Caco-2 (cell line): ENCODE results near the gene SLC43A1. TPM values are rescaled to one million over a fixed set of nuclear protein-coding genes. Genes with fewer than 3 reads are reported as not detected.
A peak's percentile ranks its signal among the peaks of the same experiment; 100 is the strongest.

Source experiments
- BruUV-seq: library from RNA; stranded (reverse); fragments of 400-500 nt; replicated peaks from 2 replicates; lab custom pipeline; 2021; lab: Mats Ljungman, UMichigan
- CTCF ChIA-PET: fragments of 300-600 bp; sonication (Branson Sonifier 250); formaldehyde crosslinking; loops from one replicate; lab custom pipeline; 2022; ENCODE audit warnings: antibody characterized with exemption; lab: Charles Lee
- POLR2A ChIA-PET: fragments of 300-600 bp; sonication (Branson Sonifier 250); formaldehyde crosslinking; loops from one replicate; lab custom pipeline; 2022; ENCODE audit warnings: antibody characterized with exemption; lab: Charles Lee
- DNase-seq, 2 experiments: peaks; one replicate each; pipeline versions ENCODE4 v3.0.0 to v3.0.0-alpha.2; 2020 to 2022
- H3K27me3 ChIP-seq: replicated peaks from 2 replicates; pipeline ENCODE4 v1.6.0; 2011; ENCODE audit warnings: low read length; ENCODE audit not compliant: control insufficient read depth, insufficient read depth
- H3K36me3 ChIP-seq: 2 replicates; pipeline ENCODE4 v1.5.1; 2011; ENCODE audit warnings: low read length; ENCODE audit not compliant: control insufficient read depth, insufficient read depth
- H3K4me1 ChIP-seq: fragments of 250-450 bp; sonication (Bioruptor Pico); 2 replicates; pipeline ENCODE4 v1.5.1; 2020; ENCODE audit warnings: mild to moderate bottlenecking
- H3K4me3 ChIP-seq: 2 replicates; pipeline ENCODE4 v1.5.1; 2011; ENCODE audit warnings: low read depth, mild to moderate bottlenecking, control low read depth, low read length
- H3K9me3 ChIP-seq: fragments of 250-450 bp; sonication (Bioruptor Pico); 2 replicates; pipeline ENCODE4 v1.5.1; 2020; ENCODE audit warnings: mild to moderate bottlenecking, moderate library complexity
- H3K27ac Mint-ChIP-seq: one replicate; pipeline ENCODE4 v1.8.0; 2022; ENCODE audit warnings: mixed read lengths; ENCODE audit not compliant: unreplicated experiment
- H3K27me3 Mint-ChIP-seq: one replicate; pipeline ENCODE4 v1.8.0; 2022; ENCODE audit warnings: mixed read lengths; ENCODE audit not compliant: insufficient read depth, unreplicated experiment
- H3K36me3 Mint-ChIP-seq: one replicate; pipeline ENCODE4 v1.8.0; 2022; ENCODE audit warnings: mild to moderate bottlenecking, mixed read lengths; ENCODE audit not compliant: insufficient read depth, unreplicated experiment
- H3K4me1 Mint-ChIP-seq: one replicate; pipeline ENCODE4 v1.8.0; 2022; ENCODE audit warnings: low read depth, mixed read lengths; ENCODE audit not compliant: unreplicated experiment
- H3K4me3 Mint-ChIP-seq: one replicate; pipeline ENCODE4 v1.8.0; 2022; ENCODE audit warnings: mild to moderate bottlenecking, moderate library complexity, mixed read lengths; ENCODE audit not compliant: unreplicated experiment
- H3K9me3 Mint-ChIP-seq: one replicate; pipeline ENCODE4 v1.8.0; 2022; ENCODE audit warnings: mixed read lengths; ENCODE audit not compliant: unreplicated experiment
- intact Hi-C: fragments of 100-400 bp; cut with micrococcal nuclease; formaldehyde crosslinking; loops from one replicate; pipeline ENCODE4 v1.10.0; 2022; ENCODE audit not compliant: unreplicated experiment
- total RNA-seq: library from RNA; stranded (reverse); gene quantifications from 2 replicates; pipeline ENCODE4 v1.2.3, GENCODE V29; 2022
- TF ChIP-seq, protein P1 (sequence below), 2 experiments: fragments of 200-600 bp in 1 of 2; IDR thresholded peaks; 1 replicate in 1 of 2; 2 replicates in 1 of 2; pipeline versions ENCODE4 v1.5.1 to v1.8.0; 2011 to 2022; ENCODE audit warnings: antibody characterized with exemption in 1 of 2, control low read depth in 1 of 2, inconsistent platforms in 1 of 2, low read depth in 1 of 2, low read length in 1 of 2, mild to moderate bottlenecking in 1 of 2, moderate library complexity in 1 of 2; ENCODE audit not compliant: insufficient read depth in 1 of 2, severe bottlenecking in 1 of 2, unreplicated experiment in 1 of 2

SLC43A1 gene
- total RNA-seq, 1 experiment from 2014 or later: 71.7 TPM

- BruUV-seq: no TSS peak
- Mint-ChIP-seq H3K9me3 (no peaks in the 10 kb centered on the region), H3K27me3 (no peaks in the 10 kb centered on the region), H3K4me3 (no peak overlapping the region), H3K27ac (peak overlapping the region; percentile 50), H3K4me1 (peaks cover 12% of the 10 kb centered on the region), H3K36me3 (peaks cover 39% of the 10 kb centered on the region)
- H3K9me3 ChIP-seq: no peaks in the 10 kb centered on the region
- TF ChIP-seq, protein P1, sequence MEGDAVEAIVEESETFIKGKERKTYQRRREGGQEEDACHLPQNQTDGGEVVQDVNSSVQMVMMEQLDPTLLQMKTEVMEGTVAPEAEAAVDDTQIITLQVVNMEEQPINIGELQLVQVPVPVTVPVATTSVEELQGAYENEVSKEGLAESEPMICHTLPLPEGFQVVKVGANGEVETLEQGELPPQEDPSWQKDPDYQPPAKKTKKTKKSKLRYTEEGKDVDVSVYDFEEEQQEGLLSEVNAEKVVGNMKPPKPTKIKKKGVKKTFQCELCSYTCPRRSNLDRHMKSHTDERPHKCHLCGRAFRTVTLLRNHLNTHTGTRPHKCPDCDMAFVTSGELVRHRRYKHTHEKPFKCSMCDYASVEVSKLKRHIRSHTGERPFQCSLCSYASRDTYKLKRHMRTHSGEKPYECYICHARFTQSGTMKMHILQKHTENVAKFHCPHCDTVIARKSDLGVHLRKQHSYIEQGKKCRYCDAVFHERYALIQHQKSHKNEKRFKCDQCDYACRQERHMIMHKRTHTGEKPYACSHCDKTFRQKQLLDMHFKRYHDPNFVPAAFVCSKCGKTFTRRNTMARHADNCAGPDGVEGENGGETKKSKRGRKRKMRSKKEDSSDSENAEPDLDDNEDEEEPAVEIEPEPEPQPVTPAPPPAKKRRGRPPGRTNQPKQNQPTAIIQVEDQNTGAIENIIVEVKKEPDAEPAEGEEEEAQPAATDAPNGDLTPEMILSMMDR (IDR thresholded peaks at IDR 0.05; ENCODE audit: insufficient read depth in 1 of 2, low read depth in 1 of 2, low read length in 1 of 2, severe bottlenecking in 1 of 2, unreplicated experiment in 1 of 2): no peak
- CTCF ChIA-PET: interaction anchor here (0.7 kb wide), 1 partner anchor 18 kb away, joined by 4 read pairs; no protein-coding TSS in a partner anchor
- H3K4me1 ChIP-seq: peaks cover 7% of the 10 kb centered on the region
- no peak for DNase-seq
- POLR2A ChIA-PET: no interaction called here
- intact Hi-C loops: no loop called here
- no peaks in the 10 kb centered on the region for H3K27me3 ChIP-seq
- H3K36me3 ChIP-seq: peaks cover 3% of the 10 kb centered on the region; the same call in 1 of the 2 replicates
- H3K4me3 ChIP-seq: no peak overlapping the region
Observed at GRCh38 chr11:57508341-57509170, 6.9 kb downstream of the SLC43A1 start.

DNA sequence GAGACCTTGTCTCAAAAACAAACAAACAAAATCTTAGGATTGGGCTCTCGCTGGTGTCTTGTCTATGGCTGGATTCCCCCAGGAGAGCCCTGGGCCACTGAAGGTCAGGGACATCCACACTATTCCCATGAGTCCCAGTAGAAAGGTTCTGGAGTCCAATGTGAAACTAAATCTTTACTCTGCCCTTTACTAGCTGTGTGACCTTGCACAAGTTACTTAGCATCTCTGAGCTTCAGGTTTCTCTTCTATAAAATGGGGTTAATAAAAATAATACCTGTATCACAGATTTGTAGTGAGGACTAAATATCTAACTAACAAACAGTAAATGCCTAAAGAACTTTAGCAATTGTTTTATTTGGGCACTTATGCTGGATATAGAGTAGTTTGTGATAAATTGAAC, 9.0 kb downstream of the SLC43A1 start:
- TF ChIP-seq, protein P1 (IDR thresholded peaks at IDR 0.05; ENCODE audit: insufficient read depth in 1 of 2, low read depth in 1 of 2, low read length in 1 of 2, severe bottlenecking in 1 of 2, unreplicated experiment in 1 of 2): no peak
- Mint-ChIP-seq H3K4me3 (no peak overlapping the region), H3K9me3 (no peaks in the 10 kb centered on the region), H3K27me3 (no peaks in the 10 kb centered on the region), H3K27ac (no peak overlapping the region), H3K36me3 (peaks cover 39% of the 10 kb centered on the region), H3K4me1 (peaks cover 23% of the 10 kb centered on the region)
- Histone ChIP-seq H3K4me1 (peaks cover 24% of the 10 kb centered on the region), H3K9me3 (no peaks in the 10 kb centered on the region), H3K27me3 (no peaks in the 10 kb centered on the region), H3K36me3 (peaks cover 3% of the 10 kb centered on the region; the same call in 1 of the 2 replicates), H3K4me3 (no peak overlapping the region)
- POLR2A ChIA-PET: no interaction called here
- DNase-seq: no peak
- intact Hi-C loops: no loop called here
- CTCF ChIA-PET: interaction anchor here (2.6 kb wide), 1 partner anchor 13 kb away, joined by 10 read pairs; no protein-coding TSS in a partner anchor
- no TSS peak for BruUV-seq

DNA sequence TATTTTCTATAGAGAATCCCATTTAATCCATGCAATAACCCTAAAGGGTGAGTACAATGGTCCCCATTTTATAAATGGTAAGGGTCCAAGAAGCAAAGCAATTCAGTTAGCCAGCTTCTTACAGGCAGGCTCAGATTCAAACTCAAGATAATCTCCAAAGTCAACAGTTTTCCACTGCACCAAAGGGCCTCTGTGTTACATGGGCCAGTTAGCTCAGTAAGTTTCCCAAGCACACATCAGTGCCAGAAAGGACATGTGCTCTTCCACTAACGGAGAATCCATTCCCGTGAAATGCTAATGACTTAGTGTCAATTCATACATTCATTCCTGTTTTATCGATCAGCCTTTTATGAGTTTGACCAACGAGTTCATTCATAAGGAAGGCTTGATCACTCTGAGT, 11.0 kb downstream of the SLC43A1 start:
- Mint-ChIP-seq H3K36me3 (peaks cover 57% of the 10 kb centered on the region), H3K27ac (no peak overlapping the region), H3K27me3 (no peaks in the 10 kb centered on the region), H3K4me1 (peaks cover 36% of the 10 kb centered on the region), H3K4me3 (no peak overlapping the region), H3K9me3 (no peaks in the 10 kb centered on the region)
- H3K4me1 ChIP-seq: peaks cover 36% of the 10 kb centered on the region
- ChIA-PET CTCF (interaction anchor here (2.6 kb wide), 1 partner anchor 11 kb away, joined by 10 read pairs; no protein-coding TSS in a partner anchor), POLR2A (no interaction called here)
- DNase-seq: no peak
- TF ChIP-seq, protein P1 (IDR thresholded peaks at IDR 0.05; ENCODE audit: insufficient read depth in 1 of 2, low read depth in 1 of 2, low read length in 1 of 2, severe bottlenecking in 1 of 2, unreplicated experiment in 1 of 2): no peak
- H3K36me3 ChIP-seq: peaks cover 3% of the 10 kb centered on the region; the same call in 1 of the 2 replicates
- no peak overlapping the region for H3K4me3 ChIP-seq
- intact Hi-C loops: no loop called here
- H3K27me3 ChIP-seq: no peaks in the 10 kb centered on the region
- H3K9me3 ChIP-seq: no peaks in the 10 kb centered on the region
- BruUV-seq: no TSS peak
